ENCODE measurements around the gene SULT1A1. TPM values are rescaled to one million over a fixed set of nuclear protein-coding genes. Genes with fewer than 3 reads are reported as not detected.
A peak's percentile ranks its signal among the peaks of the same experiment; 100 is the strongest.
"Not testable (repeated sequence)": the region's sequence is repeated elsewhere in the genome, so short reads cannot be mapped to it uniquely, and the experiment has no call there.

SULT1A1 gene
- total and polyA plus RNA-seq, 2 experiments from 2014 or later: 15.0 to 18.8 TPM

- H3K27ac ChIP-seq; H3K4me3 ChIP-seq; H3K9me3 ChIP-seq (ENCODE audit: low read depth); H2AFZ ChIP-seq; H3K79me2 ChIP-seq; H3K27me3 ChIP-seq; H3K36me3 ChIP-seq (replicated peaks; ENCODE audit: insufficient read depth, low read depth); H3K9me2 ChIP-seq (replicated peaks; ENCODE audit: insufficient read depth); H3K4me2 ChIP-seq; H4K20me1 ChIP-seq (ENCODE audit: insufficient read depth, poor library complexity, severe bottlenecking); DNase-seq (ENCODE audit: low spot score): not testable (repeated sequence)
- H3K4me1 ChIP-seq (ENCODE audit: insufficient read depth): peaks cover 11% of the 10 kb centered on the region
- WGBS (ENCODE audit: low lambda C conversion rate, missing lambda C conversion rate): no CpG with 5 or more reads among the region's 17 CpGs
Observed at GRCh38 chr16:28612359-28613280, 2.8 kb upstream of the SULT1A1 start.

- DNase-seq (ENCODE audit: low spot score): peak; percentile 28
- H3K4me1 ChIP-seq (ENCODE audit: insufficient read depth): peaks cover 11% of the 10 kb centered on the region
- no peaks in the 10 kb centered on the region for H3K27me3 ChIP-seq
- H3K79me2 ChIP-seq: no peaks in the 10 kb centered on the region
- no peaks in the 10 kb centered on the region for H3K36me3 ChIP-seq (replicated peaks; ENCODE audit: insufficient read depth, low read depth)
- no peaks in the 10 kb centered on the region for H4K20me1 ChIP-seq (ENCODE audit: insufficient read depth, poor library complexity, severe bottlenecking)
- H3K9me3 ChIP-seq (ENCODE audit: low read depth): no peaks in the 10 kb centered on the region
- H3K9me2 ChIP-seq (replicated peaks; ENCODE audit: insufficient read depth): no peaks in the 10 kb centered on the region
- no peak overlapping the region for H3K4me3 ChIP-seq
- H3K27ac ChIP-seq: peak overlapping the region; percentile 26
- TF ChIP-seq CTCF (IDR thresholded peaks at IDR 0.05; ENCODE audit: poor library complexity): no peak
- no peak for TF ChIP-seq EZH2phosphoT487 (IDR thresholded peaks at IDR 0.05; ENCODE audit: low read depth, severe bottlenecking, unreplicated experiment)
- TF ChIP-seq EZH2 (IDR thresholded peaks at IDR 0.05; ENCODE audit: borderline replicate concordance): no peak
- peak overlapping the region; percentile 57 for H3K4me2 ChIP-seq
- 77% methylated on average over 10 of the region's 10 CpGs for WGBS (ENCODE audit: low lambda C conversion rate, missing lambda C conversion rate)
- no peak overlapping the region for H2AFZ ChIP-seq
Observed at GRCh38 chr16:28610595-28611191, 849 bp upstream of the SULT1A1 start.

GRCh38 chr16:28608867-28609596, 812 bp downstream of the SULT1A1 start:
- H3K4me2 ChIP-seq: peak overlapping the region; percentile 57
- not testable (repeated sequence) for DNase-seq (ENCODE audit: low spot score); H2AFZ ChIP-seq; H3K9me3 ChIP-seq (ENCODE audit: low read depth); H3K9me2 ChIP-seq (replicated peaks; ENCODE audit: insufficient read depth); H3K27me3 ChIP-seq; H3K36me3 ChIP-seq (replicated peaks; ENCODE audit: insufficient read depth, low read depth); H3K79me2 ChIP-seq; H3K4me3 ChIP-seq; H4K20me1 ChIP-seq (ENCODE audit: insufficient read depth, poor library complexity, severe bottlenecking)
- H3K4me1 ChIP-seq (ENCODE audit: insufficient read depth): peaks cover 11% of the 10 kb centered on the region
- 95% methylated on average over 11 of the region's 11 CpGs for WGBS (ENCODE audit: low lambda C conversion rate, missing lambda C conversion rate)
- peak overlapping the region; percentile 26 for H3K27ac ChIP-seq

- not testable (repeated sequence) for H3K79me2 ChIP-seq; H2AFZ ChIP-seq; H3K4me3 ChIP-seq; DNase-seq (ENCODE audit: low spot score); H3K9me2 ChIP-seq (replicated peaks; ENCODE audit: insufficient read depth); H3K9me3 ChIP-seq (ENCODE audit: low read depth); H3K27ac ChIP-seq; H3K27me3 ChIP-seq; H3K36me3 ChIP-seq (replicated peaks; ENCODE audit: insufficient read depth, low read depth); H3K4me2 ChIP-seq; H4K20me1 ChIP-seq (ENCODE audit: insufficient read depth, poor library complexity, severe bottlenecking)
- H3K4me1 ChIP-seq (ENCODE audit: insufficient read depth): peaks cover 11% of the 10 kb centered on the region
- 95% methylated on average over 6 of the region's 7 CpGs for WGBS (ENCODE audit: low lambda C conversion rate, missing lambda C conversion rate)
Observed at GRCh38 chr16:28608496-28608808, 1.4 kb downstream of the SULT1A1 start.

- H3K27ac ChIP-seq; H3K4me2 ChIP-seq; H2AFZ ChIP-seq; H3K36me3 ChIP-seq (replicated peaks; ENCODE audit: insufficient read depth, low read depth); H3K9me2 ChIP-seq (replicated peaks; ENCODE audit: insufficient read depth); DNase-seq (ENCODE audit: low spot score); H4K20me1 ChIP-seq (ENCODE audit: insufficient read depth, poor library complexity, severe bottlenecking); H3K4me3 ChIP-seq; H3K27me3 ChIP-seq; H3K9me3 ChIP-seq (ENCODE audit: low read depth); H3K79me2 ChIP-seq: not testable (repeated sequence)
- H3K4me1 ChIP-seq (ENCODE audit: insufficient read depth): peaks cover 11% of the 10 kb centered on the region
- 95% methylated on average over 9 of the region's 10 CpGs for WGBS (ENCODE audit: low lambda C conversion rate, missing lambda C conversion rate)
Observed at GRCh38 chr16:28607681-28608495, 2.0 kb downstream of the SULT1A1 start.

Measured in hepatocyte (in vitro differentiated cells).